Measurements from ENCODE around the gene PRM2.

PRM2 gene

GRCh38 chr16:11276143-11276895 lies at the start of gene PRM2:
TSS of gene PRM2 (minus strand) at chr16:11276480. CDS start at chr16:11276370, 110 bp downstream.
- no peak for DNase-seq (ENCODE audit: low read depth in 2 of 2)

DNA sequence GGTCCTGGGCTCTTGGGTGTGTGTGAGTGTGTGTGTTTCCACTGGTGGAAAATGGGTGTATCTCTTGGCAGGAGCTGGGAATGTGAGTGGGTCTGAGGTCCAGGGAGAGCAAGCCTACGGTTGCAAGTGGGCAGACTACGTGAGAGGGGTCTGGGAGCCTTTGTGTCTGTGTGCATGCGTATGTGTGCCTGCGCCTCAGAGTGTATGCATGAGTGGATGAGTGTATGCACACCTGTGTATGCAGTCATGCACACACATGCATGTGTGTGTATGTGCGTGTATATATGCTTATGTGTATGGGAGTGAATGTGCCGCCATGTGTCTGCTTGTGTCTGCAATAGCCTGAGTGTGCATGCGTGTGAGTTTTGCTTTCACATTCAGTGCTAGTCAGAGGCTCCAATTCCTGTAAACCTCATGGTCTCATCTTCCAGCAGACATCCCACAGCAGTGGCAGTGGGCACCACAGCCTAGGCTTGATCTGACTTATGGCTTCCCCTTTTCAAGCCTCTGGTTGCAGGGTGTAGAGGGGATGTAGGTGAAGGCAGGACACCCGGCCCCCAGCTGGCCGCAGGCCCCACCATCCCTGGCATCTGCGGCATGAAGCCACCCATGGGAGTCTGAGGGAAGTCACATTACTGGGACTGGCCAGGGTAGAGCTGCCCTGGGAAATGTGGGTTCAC lies 49.3 kb upstream of the PRM2 start:
- DNase-seq (ENCODE audit: low read depth in 2 of 2), result no peak

GRCh38 chr16:11323551-11324336 lies 47.5 kb upstream of the PRM2 start:
- DNase-seq (ENCODE audit: low read depth in 2 of 2), result no peak

DNA sequence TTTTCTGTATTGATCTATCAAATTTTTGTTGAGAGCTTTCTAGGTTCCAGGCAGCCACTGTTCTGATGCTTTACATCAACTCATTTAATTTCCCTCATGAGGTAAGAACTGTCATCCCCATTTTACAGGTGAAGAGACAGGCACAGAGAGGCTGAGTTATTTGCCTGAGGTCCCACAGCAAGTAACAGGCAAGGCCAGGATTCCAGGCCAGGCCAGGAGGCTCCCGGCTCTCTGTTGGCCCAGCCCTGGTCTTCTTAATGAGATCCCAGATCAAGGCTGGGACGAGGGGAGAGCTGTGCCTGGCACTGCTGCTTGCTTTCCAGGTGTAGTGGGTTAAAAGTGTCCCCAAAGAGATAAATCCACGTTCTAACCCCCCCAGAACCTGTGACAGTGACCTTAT lies 46.5 kb upstream of the PRM2 start:
- DNase-seq (ENCODE audit: low read depth in 2 of 2), result no peak

- DNase-seq (ENCODE audit: low read depth in 2 of 2), result no peak
Observed at GRCh38 chr16:11321662-11322061, 45.4 kb upstream of the PRM2 start.

- no peak for DNase-seq (ENCODE audit: low read depth in 2 of 2)
Observed at GRCh38 chr16:11320170-11320569, 43.9 kb upstream of the PRM2 start.

GRCh38 chr16:11319529-11320146 lies 43.4 kb upstream of the PRM2 start:
- DNase-seq (ENCODE audit: low read depth in 2 of 2), result no peak

- DNase-seq (ENCODE audit: low read depth in 2 of 2), result no peak
Observed at GRCh38 chr16:11318817-11319216, 42.5 kb upstream of the PRM2 start.

DNA sequence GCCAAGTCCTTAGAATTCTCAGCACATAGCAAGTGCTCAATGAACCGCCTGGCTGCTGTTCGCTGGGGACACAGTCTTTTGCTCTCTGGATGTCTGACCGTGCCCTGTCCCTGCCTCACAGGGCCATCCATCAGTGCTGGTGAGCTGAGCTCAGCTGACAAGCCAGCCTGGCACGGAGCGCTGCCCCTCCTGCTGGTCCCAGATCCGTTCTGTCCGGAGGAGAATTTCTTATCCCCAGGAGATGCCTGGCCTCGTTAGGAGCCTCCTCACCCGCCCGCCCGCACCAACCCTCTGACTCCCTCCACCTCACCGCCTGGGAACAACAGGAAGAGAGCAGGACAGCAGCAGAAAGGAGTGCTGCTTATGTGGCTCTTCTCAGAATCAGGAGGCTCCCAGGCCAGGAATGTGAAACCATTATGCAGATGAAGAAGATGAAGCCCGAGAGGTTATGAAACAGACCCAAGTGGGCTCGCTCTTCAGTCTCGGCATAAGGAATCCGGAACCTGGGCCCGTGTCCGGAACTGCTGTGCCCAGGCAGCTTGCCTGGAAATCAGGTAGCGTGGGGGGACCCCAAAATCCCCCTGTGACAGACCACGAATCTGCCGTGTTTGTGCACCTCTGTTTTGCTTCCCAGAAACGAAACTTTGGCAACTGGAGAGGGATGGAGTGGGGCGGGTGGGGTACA lies 40.2 kb upstream of the PRM2 start:
- DNase-seq (ENCODE audit: low read depth in 2 of 2), result no peak

GRCh38 chr16:11315510-11315909 lies 39.2 kb upstream of the PRM2 start:
- peak; percentile 36 to 40 for DNase-seq (ENCODE audit: low read depth in 2 of 2)

DNA sequence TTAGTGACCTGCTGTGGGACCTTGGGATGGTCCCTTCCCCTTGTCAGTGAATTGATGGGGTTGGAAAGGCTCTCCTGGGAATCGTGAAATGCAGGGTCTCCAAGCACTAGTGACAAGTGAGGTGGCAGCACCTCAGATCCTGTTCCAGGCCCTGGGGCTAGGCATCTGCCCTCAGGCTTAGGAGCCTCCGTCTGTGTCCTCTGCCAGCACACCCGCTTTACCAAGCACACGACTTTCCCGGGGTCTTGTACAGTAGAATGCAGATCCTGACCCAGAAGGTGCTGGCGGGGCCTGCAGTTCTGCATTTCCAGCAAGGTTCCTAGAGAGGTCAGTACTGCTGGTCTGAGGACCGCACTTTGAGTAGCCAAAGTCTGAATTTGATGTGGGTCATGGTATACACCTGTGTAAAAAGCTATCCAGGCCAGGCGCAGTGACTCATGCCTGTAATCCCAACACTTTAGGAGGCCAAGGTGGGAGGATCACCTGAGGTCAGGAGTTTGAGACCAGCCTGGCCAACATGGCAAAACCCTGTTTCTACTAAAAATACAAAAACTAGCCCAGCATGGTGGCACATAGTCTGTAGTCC lies 38.1 kb upstream of the PRM2 start:
- no peak for DNase-seq (ENCODE audit: low read depth in 2 of 2)

DNA sequence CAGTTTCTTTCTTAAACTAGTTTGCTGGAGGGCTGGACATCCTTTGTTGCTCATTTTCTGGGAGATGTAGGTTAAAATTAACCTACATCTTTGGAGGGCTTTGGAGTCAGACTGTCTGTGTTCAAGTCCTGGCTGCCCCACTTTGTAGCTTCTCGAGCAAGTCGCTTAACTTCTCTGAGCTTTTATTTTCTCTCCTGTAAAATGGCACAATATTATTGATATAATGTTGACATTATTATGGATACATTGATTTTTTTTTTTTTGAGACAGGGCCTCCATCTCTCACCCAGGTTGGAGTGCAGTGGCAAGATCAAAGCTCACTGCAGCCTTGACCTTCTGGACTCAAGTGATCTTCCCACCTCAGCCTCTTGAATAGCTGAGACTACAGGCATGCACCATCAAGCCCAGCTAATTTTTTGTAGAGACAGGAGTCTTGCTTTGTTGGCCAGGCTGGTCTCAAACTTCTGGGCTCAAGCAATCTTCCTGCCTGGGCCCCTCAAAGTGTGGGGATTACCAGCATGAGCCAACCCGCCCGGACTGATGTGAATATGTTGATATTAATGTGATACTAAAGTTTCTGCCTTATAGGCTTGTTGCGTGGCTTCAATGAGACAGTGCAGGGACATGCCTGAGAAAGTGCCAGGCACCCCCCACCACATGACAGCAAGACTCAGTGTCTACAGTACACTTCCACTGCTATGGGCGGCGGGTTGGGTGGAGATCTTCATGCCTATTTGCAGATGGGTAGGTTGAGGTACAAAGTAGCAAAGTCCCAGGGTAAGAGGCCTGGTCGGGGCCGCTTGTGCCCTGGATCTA lies 37.4 kb upstream of the PRM2 start:
- DNase-seq (ENCODE audit: low read depth in 2 of 2), result no peak

- peak in 1 of 2 experiments; percentile 31 for DNase-seq (ENCODE audit: low read depth in 2 of 2)
Observed at GRCh38 chr16:11312718-11313492, 36.6 kb upstream of the PRM2 start.

DNA sequence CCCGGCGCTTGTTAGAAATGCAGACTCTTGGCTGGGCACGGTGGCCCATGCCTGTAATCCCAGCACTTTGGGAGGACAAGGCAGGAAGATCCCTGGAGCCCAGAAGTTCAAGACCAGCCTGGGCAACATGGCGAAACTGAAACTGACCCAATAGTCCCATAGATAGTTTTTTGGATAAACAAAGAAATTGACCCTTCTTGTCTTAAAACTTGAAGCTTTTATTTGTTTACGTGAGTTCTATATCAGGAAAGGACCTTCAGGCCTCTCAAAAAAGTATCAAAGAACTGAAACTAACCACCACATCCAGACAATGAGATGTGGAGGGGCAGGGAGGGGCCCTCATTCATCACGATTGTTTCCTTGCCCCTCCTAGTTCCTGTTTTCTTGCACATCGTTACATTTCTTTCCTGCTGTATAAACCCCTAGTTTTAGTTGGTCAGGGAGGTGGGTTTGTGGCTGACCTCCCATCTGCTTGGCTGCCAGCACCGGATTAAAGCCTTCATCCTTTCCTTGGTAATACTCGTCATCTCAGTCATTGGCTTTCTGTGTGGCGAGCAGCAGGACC lies 34.8 kb upstream of the PRM2 start:
- no peak for DNase-seq (ENCODE audit: low read depth in 2 of 2)

DNA sequence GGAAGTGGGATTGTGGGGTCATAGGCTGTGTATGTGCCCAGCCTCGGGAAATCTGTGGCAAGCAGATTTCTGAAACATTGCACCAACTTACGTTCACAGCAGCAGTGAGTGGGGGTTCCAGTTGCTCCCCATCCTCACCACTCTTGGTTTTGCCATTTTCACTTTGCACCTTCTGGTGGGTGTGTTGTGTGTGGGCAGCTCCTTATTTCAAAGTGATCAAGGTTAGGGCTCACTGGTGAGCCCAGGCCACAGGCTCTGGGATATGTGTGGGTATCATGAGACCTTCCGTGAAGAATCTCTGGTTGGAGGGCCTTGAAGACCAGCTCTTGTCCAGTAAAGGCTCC lies 34.3 kb upstream of the PRM2 start:
- no peak for DNase-seq (ENCODE audit: low read depth in 2 of 2)

GRCh38 chr16:11309895-11310633 lies 33.8 kb upstream of the PRM2 start:
- no peak for DNase-seq (ENCODE audit: low read depth in 2 of 2)

- DNase-seq (ENCODE audit: low read depth in 2 of 2), result no peak
Observed at GRCh38 chr16:11308493-11309283, 32.4 kb upstream of the PRM2 start.

Data from fibroblast of skin of left biceps (primary cell).